DOHH2 (cell line): ENCODE results near the gene WASF2.

Experiments used
- CTCF ChIP-seq: fragments of 200-600 bp; sonication (generic); IDR thresholded peaks from one replicate; pipeline ENCODE4 v1.5.1; 2014; ENCODE audit warnings: antibody characterized with exemption, mild to moderate bottlenecking, low read depth, low read length; ENCODE audit not compliant: poor library complexity, severe bottlenecking
- EZH2phosphoT487 ChIP-seq: fragments of 200-600 bp; sonication (generic); IDR thresholded peaks from 2 replicates; pipeline ENCODE4 v1.6.1; 2017; ENCODE audit warnings: borderline replicate concordance, mild to moderate bottlenecking, antibody characterized with exemption, low read length, moderate library complexity, mixed read lengths

- TF ChIP-seq CTCF (no peak), EZH2phosphoT487 (no peak)
Measured at GRCh38 chr1:27507960-27508665, 18.1 kb upstream of the WASF2 start.
